HEK293 (cell line): ENCODE measurements around the gene FADS1.

Experiments used
- CTCF ChIA-PET: fragments of 350-600 bp; formaldehyde crosslinking; extraction: SDS; loops from one replicate; lab custom pipeline; 2021; ENCODE audit warnings: antibody characterized with exemption; lab: Yijun Ruan, JAX
- POLR2A ChIA-PET: fragments of 300-600 bp; formaldehyde crosslinking; extraction: SDS; loops from one replicate; lab custom pipeline; 2020; ENCODE audit warnings: antibody characterized with exemption, inconsistent platforms; lab: Yijun Ruan, JAX
- H3K27ac ChIP-seq: fragments of 200-500 bp; sonication (Bioruptor generic); 2 replicates; pipeline ENCODE4 v1.5.1; 2014; ENCODE audit warnings: low read depth, low read length, control low read depth, inconsistent platforms; ENCODE audit errors: extremely low read depth
- H3K36me3 ChIP-seq, 2 experiments: fragments of 200-500 bp in 1 of 2; sonication (Bioruptor generic) in 1 of 2; 1 replicate in 1 of 2; 2 replicates in 1 of 2; pipeline ENCODE4 v1.5.1; 2014 to 2017; ENCODE audit warnings: inconsistent platforms in 2 of 2, low read length in 2 of 2; ENCODE audit not compliant: control insufficient read depth in 2 of 2, insufficient read depth in 1 of 2
- H3K4me1 ChIP-seq: fragments of 200-500 bp; sonication (Bioruptor generic); 2 replicates; pipeline ENCODE4 v1.5.1; 2014; ENCODE audit warnings: mild to moderate bottlenecking, low read length, inconsistent platforms; ENCODE audit not compliant: control insufficient read depth, insufficient read depth
- H3K4me3 ChIP-seq: 2 replicates; pipeline ENCODE4 v1.5.1; 2011; ENCODE audit warnings: low read depth, mild to moderate bottlenecking, control low read depth, low read length, moderate library complexity
- H3K9me3 ChIP-seq: fragments of 200-500 bp; sonication (Bioruptor generic); 2 replicates; pipeline ENCODE4 v1.5.1; 2014; ENCODE audit warnings: low read depth, low read length, inconsistent platforms; ENCODE audit not compliant: control insufficient read depth, insufficient read depth
- EGR2 ChIP-seq: fragments of 450-650 bp; formaldehyde crosslinking; IDR thresholded peaks from 2 replicates; pipeline ENCODE4 v1.5.1; 2016; ENCODE audit warnings: low read depth, missing biosample characterization, missing genetic modification characterization
- ZIC2 ChIP-seq: fragments of 450-650 bp; formaldehyde crosslinking; IDR thresholded peaks from 2 replicates; pipeline ENCODE4 v1.5.1; 2016; ENCODE audit warnings: missing biosample characterization, missing genetic modification characterization
- ZNF133 ChIP-seq: fragments of 450-650 bp; formaldehyde crosslinking; IDR thresholded peaks from 2 replicates; pipeline ENCODE4 v1.5.1; 2016; ENCODE audit warnings: missing biosample characterization, missing genetic modification characterization
- ZNF24 ChIP-seq: fragments of 450-650 bp; formaldehyde crosslinking; IDR thresholded peaks from 2 replicates; pipeline ENCODE4 v1.5.1; 2016; ENCODE audit warnings: missing biosample characterization, missing genetic modification characterization
- ZNF274 ChIP-seq, 2 experiments: fragments of 200-500 bp in 1 of 2; fragments of 450-650 bp in 1 of 2; sonication (Bioruptor generic) in 1 of 2; formaldehyde crosslinking in 1 of 2; IDR thresholded peaks; 2 replicates each; pipeline versions ENCODE4 v1.5.1 to v1.6.1; 2014 to 2016; ENCODE audit warnings: borderline replicate concordance in 1 of 2, inconsistent platforms in 1 of 2, low read length in 1 of 2, missing biosample characterization in 1 of 2, missing genetic modification characterization in 1 of 2
- ZNF350 ChIP-seq: fragments of 450-650 bp; formaldehyde crosslinking; IDR thresholded peaks from 2 replicates; pipeline ENCODE4 v1.5.0; 2017; ENCODE audit warnings: missing biosample characterization, mild to moderate bottlenecking, missing genetic modification characterization
- ZNF391 ChIP-seq: fragments of 450-650 bp; formaldehyde crosslinking; IDR thresholded peaks from 2 replicates; pipeline ENCODE4 v1.5.1; 2016; ENCODE audit warnings: low read depth, missing biosample characterization, missing genetic modification characterization, borderline replicate concordance
- ZNF571 ChIP-seq: fragments of 450-650 bp; formaldehyde crosslinking; IDR thresholded peaks from 2 replicates; pipeline ENCODE4 v1.5.0; 2017; ENCODE audit warnings: missing biosample characterization, missing genetic modification characterization
- ZNF747 ChIP-seq: fragments of 450-650 bp; formaldehyde crosslinking; IDR thresholded peaks from 2 replicates; pipeline ENCODE4 v1.5.1; 2016; ENCODE audit warnings: missing biosample characterization, missing genetic modification characterization
- TF ChIP-seq, protein P1 (sequence below): fragments of 450-650 bp; formaldehyde crosslinking; IDR thresholded peaks from 2 replicates; pipeline ENCODE4 v1.5.1; 2017; ENCODE audit warnings: missing biosample characterization, missing genetic modification characterization
- TF ChIP-seq, protein P2 (sequence below): fragments of 450-650 bp; IDR thresholded peaks from 2 replicates; pipeline ENCODE4 v1.5.1; 2018; ENCODE audit warnings: missing biosample characterization, missing genetic modification characterization
- TF ChIP-seq, protein P3 (sequence below): fragments of 450-650 bp; formaldehyde crosslinking; IDR thresholded peaks from 2 replicates; pipeline ENCODE4 v1.5.1; 2016; ENCODE audit warnings: missing biosample characterization, missing genetic modification characterization
- TF ChIP-seq, protein P4 (sequence below): fragments of 450-650 bp; formaldehyde crosslinking; IDR thresholded peaks from 2 replicates; pipeline ENCODE4 v1.5.1; 2016; ENCODE audit warnings: missing biosample characterization, missing genetic modification characterization

The FADS1 gene

DNA sequence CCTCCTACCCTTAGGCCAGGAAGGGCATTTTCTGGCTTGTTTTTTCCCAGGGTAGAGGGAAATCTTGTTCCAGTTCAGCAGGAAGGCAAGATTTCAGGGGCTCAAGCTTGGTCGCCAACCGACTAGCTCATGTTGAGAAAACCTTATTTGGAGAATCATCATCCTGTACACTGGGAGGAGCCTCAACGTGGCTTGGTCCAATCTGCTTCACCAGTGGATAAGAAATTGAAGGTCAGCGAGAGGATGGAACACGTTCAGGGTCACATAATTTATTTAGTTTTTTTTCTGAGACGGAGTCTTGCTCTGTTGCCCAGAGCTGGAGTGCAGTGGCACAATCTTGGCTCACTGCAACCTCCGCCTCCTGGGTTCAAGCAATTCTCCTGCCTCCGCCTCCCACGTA lies 31.8 kb upstream of the FADS1 start:
- H3K4me1 ChIP-seq = no peaks in the 10 kb centered on the region
- TF ChIP-seq EGR2 (tag by site-specific recombination) = no peak
- TF ChIP-seq ZNF391 (tag by site-specific recombination) = no peak
- TF ChIP-seq ZNF350 (tag by site-specific recombination) = no peak
- TF ChIP-seq, protein P1, sequence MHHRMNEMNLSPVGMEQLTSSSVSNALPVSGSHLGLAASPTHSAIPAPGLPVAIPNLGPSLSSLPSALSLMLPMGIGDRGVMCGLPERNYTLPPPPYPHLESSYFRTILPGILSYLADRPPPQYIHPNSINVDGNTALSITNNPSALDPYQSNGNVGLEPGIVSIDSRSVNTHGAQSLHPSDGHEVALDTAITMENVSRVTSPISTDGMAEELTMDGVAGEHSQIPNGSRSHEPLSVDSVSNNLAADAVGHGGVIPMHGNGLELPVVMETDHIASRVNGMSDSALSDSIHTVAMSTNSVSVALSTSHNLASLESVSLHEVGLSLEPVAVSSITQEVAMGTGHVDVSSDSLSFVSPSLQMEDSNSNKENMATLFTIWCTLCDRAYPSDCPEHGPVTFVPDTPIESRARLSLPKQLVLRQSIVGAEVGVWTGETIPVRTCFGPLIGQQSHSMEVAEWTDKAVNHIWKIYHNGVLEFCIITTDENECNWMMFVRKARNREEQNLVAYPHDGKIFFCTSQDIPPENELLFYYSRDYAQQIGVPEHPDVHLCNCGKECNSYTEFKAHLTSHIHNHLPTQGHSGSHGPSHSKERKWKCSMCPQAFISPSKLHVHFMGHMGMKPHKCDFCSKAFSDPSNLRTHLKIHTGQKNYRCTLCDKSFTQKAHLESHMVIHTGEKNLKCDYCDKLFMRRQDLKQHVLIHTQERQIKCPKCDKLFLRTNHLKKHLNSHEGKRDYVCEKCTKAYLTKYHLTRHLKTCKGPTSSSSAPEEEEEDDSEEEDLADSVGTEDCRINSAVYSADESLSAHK (tag by site-specific recombination) = no peak
- TF ChIP-seq ZNF133 (tag by site-specific recombination) = no peak
- TF ChIP-seq ZNF571 (tag by site-specific recombination) = no peak
- TF ChIP-seq ZNF274 (IDR thresholded peaks at IDR 0.05; ENCODE audit: low read length) = no peak
- TF ChIP-seq ZNF274 (tag by site-specific recombination; IDR thresholded peaks at IDR 0.05; ENCODE audit: borderline replicate concordance) = no peak
- TF ChIP-seq ZNF24 = no peak
- TF ChIP-seq, protein P2, sequence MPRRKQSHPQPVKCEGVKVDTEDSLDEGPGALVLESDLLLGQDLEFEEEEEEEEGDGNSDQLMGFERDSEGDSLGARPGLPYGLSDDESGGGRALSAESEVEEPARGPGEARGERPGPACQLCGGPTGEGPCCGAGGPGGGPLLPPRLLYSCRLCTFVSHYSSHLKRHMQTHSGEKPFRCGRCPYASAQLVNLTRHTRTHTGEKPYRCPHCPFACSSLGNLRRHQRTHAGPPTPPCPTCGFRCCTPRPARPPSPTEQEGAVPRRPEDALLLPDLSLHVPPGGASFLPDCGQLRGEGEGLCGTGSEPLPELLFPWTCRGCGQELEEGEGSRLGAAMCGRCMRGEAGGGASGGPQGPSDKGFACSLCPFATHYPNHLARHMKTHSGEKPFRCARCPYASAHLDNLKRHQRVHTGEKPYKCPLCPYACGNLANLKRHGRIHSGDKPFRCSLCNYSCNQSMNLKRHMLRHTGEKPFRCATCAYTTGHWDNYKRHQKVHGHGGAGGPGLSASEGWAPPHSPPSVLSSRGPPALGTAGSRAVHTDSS (tag by site-specific recombination) = no peak
- TF ChIP-seq, protein P3, sequence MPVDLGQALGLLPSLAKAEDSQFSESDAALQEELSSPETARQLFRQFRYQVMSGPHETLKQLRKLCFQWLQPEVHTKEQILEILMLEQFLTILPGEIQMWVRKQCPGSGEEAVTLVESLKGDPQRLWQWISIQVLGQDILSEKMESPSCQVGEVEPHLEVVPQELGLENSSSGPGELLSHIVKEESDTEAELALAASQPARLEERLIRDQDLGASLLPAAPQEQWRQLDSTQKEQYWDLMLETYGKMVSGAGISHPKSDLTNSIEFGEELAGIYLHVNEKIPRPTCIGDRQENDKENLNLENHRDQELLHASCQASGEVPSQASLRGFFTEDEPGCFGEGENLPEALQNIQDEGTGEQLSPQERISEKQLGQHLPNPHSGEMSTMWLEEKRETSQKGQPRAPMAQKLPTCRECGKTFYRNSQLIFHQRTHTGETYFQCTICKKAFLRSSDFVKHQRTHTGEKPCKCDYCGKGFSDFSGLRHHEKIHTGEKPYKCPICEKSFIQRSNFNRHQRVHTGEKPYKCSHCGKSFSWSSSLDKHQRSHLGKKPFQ = no peak
- TF ChIP-seq ZNF747 (tag by site-specific recombination) = no peak
- no peak for TF ChIP-seq ZIC2 (tag by site-specific recombination)
- TF ChIP-seq, all 188 proteins: peak for 0
- Histone ChIP-seq H3K9me3 (no peaks in the 10 kb centered on the region), H3K36me3 (peaks cover 11 to 25% of the 10 kb centered on the region in 2 experiments), H3K27ac (no peak overlapping the region), H3K4me3 (no peak overlapping the region)
- POLR2A ChIA-PET = no interaction called here
- CTCF ChIA-PET = no interaction called here

DNA sequence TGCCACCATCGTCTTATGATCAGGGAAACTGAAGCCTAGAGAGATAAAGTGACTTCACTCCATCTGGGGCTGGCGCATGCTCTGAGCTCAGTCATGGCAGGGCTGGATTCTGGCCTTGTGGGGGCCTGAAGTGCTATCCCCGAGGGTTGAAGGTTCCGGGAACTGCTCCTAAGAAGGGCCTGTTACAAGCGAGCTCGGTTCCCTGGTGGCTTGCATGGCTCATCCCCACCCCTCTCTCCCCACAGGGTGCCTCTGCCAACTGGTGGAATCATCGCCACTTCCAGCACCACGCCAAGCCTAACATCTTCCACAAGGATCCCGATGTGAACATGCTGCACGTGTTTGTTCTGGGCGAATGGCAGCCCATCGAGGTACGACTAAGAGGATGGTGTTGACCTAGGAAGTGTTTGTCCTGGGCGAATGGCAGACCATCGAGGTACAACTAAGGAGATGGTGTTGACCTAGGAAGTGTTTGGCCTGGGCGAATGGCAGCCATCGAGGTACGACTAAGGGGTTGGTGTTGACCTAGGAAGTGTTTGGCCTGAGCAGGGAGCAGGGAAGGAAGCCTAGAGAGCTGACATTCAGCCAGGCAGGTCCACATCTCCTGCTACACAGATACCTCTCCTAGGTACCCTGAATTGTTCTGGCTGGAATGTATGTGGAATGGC lies 31.2 kb upstream of the FADS1 start:
- Histone ChIP-seq H3K36me3 (peaks cover 11 to 27% of the 10 kb centered on the region in 2 experiments), H3K4me1 (no peaks in the 10 kb centered on the region), H3K27ac (no peak overlapping the region), H3K4me3 (no peak overlapping the region), H3K9me3 (no peaks in the 10 kb centered on the region)
- POLR2A ChIA-PET = no interaction called here
- TF ChIP-seq, protein P4, sequence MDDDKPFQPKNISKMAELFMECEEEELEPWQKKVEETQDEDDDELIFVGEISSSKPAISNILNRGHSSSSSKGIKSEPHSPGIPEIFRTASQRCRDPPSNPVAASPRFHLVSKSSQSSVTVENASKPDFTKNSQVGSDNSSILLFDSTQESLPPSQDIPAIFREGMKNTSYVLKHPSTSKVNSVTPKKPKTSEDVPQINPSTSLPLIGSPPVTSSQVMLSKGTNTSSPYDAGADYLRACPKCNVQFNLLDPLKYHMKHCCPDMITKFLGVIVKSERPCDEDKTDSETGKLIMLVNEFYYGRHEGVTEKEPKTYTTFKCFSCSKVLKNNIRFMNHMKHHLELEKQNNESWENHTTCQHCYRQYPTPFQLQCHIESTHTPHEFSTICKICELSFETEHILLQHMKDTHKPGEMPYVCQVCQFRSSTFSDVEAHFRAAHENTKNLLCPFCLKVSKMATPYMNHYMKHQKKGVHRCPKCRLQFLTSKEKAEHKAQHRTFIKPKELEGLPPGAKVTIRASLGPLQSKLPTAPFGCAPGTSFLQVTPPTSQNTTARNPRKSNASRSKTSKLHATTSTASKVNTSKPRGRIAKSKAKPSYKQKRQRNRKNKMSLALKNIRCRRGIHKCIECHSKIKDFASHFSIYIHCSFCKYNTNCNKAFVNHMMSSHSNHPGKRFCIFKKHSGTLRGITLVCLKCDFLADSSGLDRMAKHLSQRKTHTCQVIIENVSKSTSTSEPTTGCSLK = no peak
- TF ChIP-seq, protein P2 (tag by site-specific recombination) = no peak
- CTCF ChIA-PET = no interaction called here
